Astrocyte of the cerebellum (primary cell): Measurements from ENCODE around the gene LOX.

Experiments
- DNase-seq: peaks from one replicate; pipeline ENCODE4 v3.0.0-alpha.2; 2011; ENCODE audit warnings: low read depth
- H3K4me3 ChIP-seq: 2 replicates; pipeline ENCODE4 v1.5.1; 2011; ENCODE audit warnings: mild to moderate bottlenecking, low read depth, low read length, moderate library complexity
- CTCF ChIP-seq: IDR thresholded peaks from 2 replicates; pipeline ENCODE4 v1.5.1; 2012; ENCODE audit warnings: low read length, low read depth, moderate library complexity, mild to moderate bottlenecking; ENCODE audit errors: missing control alignments
- in situ Hi-C: cut with HindIII; loops from 2 replicates; pipeline ENCODE4 v1.10.0; 2017; ENCODE audit warnings: low sequenced_read_pairs

Gene LOX

GRCh38 chr5:122040636-122041302 is 37.3 kb downstream of the LOX start:
- DNase-seq: no peak
- in situ Hi-C loops: no loop called here

GRCh38 chr5:122036326-122036725 is 41.7 kb downstream of the LOX start:
- no peak overlapping the region for H3K4me3 ChIP-seq
- no peak for DNase-seq
- in situ Hi-C loops: no loop called here
- TF ChIP-seq CTCF: no peak

More at GRCh38 chr5:122040636-122041302, 37.3 kb downstream of the LOX start:
- TF ChIP-seq CTCF: no peak
- H3K4me3 ChIP-seq: no peak overlapping the region

- no peak for TF ChIP-seq CTCF
- no peak for DNase-seq
- in situ Hi-C loops: no loop called here
- H3K4me3 ChIP-seq: no peak overlapping the region
Measured at GRCh38 chr5:122035913-122036312, 42.1 kb downstream of the LOX start.

- TF ChIP-seq CTCF: no peak
- in situ Hi-C loops: no loop called here
- no peak overlapping the region for H3K4me3 ChIP-seq
- no peak for DNase-seq
Measured at GRCh38 chr5:122031836-122032235, 46.2 kb downstream of the LOX start.

- in situ Hi-C loops: no loop called here
- DNase-seq: no peak
- TF ChIP-seq CTCF: peak; percentile 12
- H3K4me3 ChIP-seq: no peak overlapping the region
Measured at GRCh38 chr5:122030251-122030650, 47.8 kb downstream of the LOX start.

GRCh38 chr5:122029818-122030217 is 48.2 kb downstream of the LOX start:
- no peak for DNase-seq
- in situ Hi-C loops: no loop called here
- no peak overlapping the region for H3K4me3 ChIP-seq
- no peak for TF ChIP-seq CTCF

- no peak overlapping the region for H3K4me3 ChIP-seq
- in situ Hi-C loops: no loop called here
- no peak for DNase-seq
- no peak for TF ChIP-seq CTCF
Measured at GRCh38 chr5:122022966-122023365, 55.1 kb downstream of the LOX start.
